PFSK-1 (cell line): ENCODE results near the gene SERGEF.

Experiments
- FOXP2 ChIP-seq: optimal IDR thresholded peaks from 2 replicates; pipeline ENCODE3; 2011; ENCODE audit warnings: borderline replicate concordance, control low read depth, inconsistent platforms; ENCODE audit not compliant: insufficient read depth; ENCODE audit errors: extremely low read length, extremely low read depth
- POLR2AphosphoS5 ChIP-seq: IDR thresholded peaks from 2 replicates; pipeline ENCODE4 v1.6.1; 2012; ENCODE audit warnings: low read depth, mild to moderate bottlenecking, control low read depth, low read length, moderate library complexity
- SIN3A ChIP-seq: IDR thresholded peaks from 2 replicates; pipeline ENCODE4 v1.6.1; 2012; ENCODE audit warnings: mild to moderate bottlenecking, low read length, moderate library complexity, borderline replicate concordance; ENCODE audit not compliant: insufficient read depth
- TF ChIP-seq, protein P1 (sequence below), 2 experiments: IDR thresholded peaks; 2 replicates each; pipeline versions ENCODE4 v1.6.1 to v1.8.0; 2011 to 2012; ENCODE audit warnings: low read depth in 2 of 2, low read length in 2 of 2, control low read depth in 1 of 2, inconsistent platforms in 1 of 2, mild to moderate bottlenecking in 1 of 2, moderate library complexity in 1 of 2; ENCODE audit not compliant: insufficient read depth in 1 of 2

DNA sequence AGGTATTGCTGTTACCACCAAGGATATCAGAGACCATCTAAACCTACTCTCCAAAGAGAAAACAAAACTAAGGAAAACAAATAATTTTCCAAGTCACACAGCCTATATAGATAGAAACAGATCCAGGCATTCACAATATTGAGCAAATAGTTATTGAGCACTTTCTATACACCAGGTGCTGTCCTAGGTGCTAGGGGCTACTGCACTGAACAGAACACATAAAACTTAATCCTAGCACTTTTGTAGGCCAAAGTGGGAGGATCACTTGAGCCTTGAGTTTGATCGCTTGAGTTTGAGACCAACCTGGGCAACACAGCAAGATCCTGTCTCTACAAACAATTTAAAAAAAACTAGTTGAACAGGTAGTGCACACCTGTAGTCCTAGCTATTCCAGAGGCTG is 44.6 kb downstream of the SERGEF start:
- no peak for TF ChIP-seq POLR2AphosphoS5
- TF ChIP-seq, protein P1, sequence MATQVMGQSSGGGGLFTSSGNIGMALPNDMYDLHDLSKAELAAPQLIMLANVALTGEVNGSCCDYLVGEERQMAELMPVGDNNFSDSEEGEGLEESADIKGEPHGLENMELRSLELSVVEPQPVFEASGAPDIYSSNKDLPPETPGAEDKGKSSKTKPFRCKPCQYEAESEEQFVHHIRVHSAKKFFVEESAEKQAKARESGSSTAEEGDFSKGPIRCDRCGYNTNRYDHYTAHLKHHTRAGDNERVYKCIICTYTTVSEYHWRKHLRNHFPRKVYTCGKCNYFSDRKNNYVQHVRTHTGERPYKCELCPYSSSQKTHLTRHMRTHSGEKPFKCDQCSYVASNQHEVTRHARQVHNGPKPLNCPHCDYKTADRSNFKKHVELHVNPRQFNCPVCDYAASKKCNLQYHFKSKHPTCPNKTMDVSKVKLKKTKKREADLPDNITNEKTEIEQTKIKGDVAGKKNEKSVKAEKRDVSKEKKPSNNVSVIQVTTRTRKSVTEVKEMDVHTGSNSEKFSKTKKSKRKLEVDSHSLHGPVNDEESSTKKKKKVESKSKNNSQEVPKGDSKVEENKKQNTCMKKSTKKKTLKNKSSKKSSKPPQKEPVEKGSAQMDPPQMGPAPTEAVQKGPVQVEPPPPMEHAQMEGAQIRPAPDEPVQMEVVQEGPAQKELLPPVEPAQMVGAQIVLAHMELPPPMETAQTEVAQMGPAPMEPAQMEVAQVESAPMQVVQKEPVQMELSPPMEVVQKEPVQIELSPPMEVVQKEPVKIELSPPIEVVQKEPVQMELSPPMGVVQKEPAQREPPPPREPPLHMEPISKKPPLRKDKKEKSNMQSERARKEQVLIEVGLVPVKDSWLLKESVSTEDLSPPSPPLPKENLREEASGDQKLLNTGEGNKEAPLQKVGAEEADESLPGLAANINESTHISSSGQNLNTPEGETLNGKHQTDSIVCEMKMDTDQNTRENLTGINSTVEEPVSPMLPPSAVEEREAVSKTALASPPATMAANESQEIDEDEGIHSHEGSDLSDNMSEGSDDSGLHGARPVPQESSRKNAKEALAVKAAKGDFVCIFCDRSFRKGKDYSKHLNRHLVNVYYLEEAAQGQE (IDR thresholded peaks at IDR 0.05; ENCODE audit: insufficient read depth in 1 of 2, low read depth in 2 of 2, low read length in 2 of 2), result peak in 1 of 2 experiments; percentile 83; a peak in 2 of 4 replicates
- no peak for TF ChIP-seq SIN3A
- no peak for TF ChIP-seq FOXP2
